ENCODE results near the gene AUH. TPM values are rescaled to one million over a fixed set of nuclear protein-coding genes. Genes with fewer than 3 reads are reported as not detected.

AUH gene
- total RNA-seq, 4 donors from 2014 or later: 37.1 to 59.9 (median 49.7) TPM

GRCh38 chr9:91341749-91342148 lies 20.0 kb downstream of the AUH start:
- H3K4me3 ChIP-seq: no peak overlapping the region
- no peaks in the 10 kb centered on the region for H3K9me3 ChIP-seq
- TF ChIP-seq POLR2A (IDR thresholded peaks at IDR 0.05) (no peak), CTCF (IDR thresholded peaks at IDR 0.05) (no peak)
- no peaks in the 10 kb centered on the region for H3K4me1 ChIP-seq
- no peak overlapping the region for H3K27ac ChIP-seq
- no peak for DNase-seq
- H3K36me3 ChIP-seq: peaks cover 0 to 39% (median 0%) of the 10 kb centered on the region in 3 donors
- no peaks in the 10 kb centered on the region for H3K27me3 ChIP-seq

DNA sequence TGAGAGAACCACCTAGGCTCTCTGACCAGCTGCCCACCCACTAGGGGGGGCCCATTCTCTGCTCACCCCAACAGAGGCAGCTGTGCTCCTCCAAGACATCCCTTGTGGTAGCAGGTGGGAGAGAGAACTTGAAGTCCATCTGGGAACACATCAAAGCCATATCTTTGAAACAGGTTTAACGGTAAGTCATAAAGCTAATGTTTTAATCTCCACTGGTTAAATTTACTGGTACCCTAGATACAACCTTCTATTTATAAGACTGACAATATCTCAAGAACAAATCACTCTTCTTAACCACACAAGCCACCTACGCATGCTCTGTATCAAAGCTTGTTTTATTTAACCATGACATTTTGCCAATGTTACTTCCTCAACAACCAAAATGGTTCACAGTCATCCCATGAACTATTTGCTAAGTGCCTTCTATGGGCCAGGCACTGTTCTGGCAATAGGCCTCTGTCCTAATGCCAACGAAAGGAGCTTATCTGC lies 20.4 kb downstream of the AUH start:
- no peak overlapping the region for H3K4me3 ChIP-seq
- DNase-seq: no peak
- H3K27ac ChIP-seq: no peak overlapping the region
- H3K27me3 ChIP-seq: no peaks in the 10 kb centered on the region
- no peaks in the 10 kb centered on the region for H3K9me3 ChIP-seq
- no peaks in the 10 kb centered on the region for H3K4me1 ChIP-seq
- TF ChIP-seq CTCF (IDR thresholded peaks at IDR 0.05) (no peak), POLR2A (IDR thresholded peaks at IDR 0.05) (no peak)
- H3K36me3 ChIP-seq: peaks cover 0 to 39% (median 0%) of the 10 kb centered on the region in 3 donors

DNA sequence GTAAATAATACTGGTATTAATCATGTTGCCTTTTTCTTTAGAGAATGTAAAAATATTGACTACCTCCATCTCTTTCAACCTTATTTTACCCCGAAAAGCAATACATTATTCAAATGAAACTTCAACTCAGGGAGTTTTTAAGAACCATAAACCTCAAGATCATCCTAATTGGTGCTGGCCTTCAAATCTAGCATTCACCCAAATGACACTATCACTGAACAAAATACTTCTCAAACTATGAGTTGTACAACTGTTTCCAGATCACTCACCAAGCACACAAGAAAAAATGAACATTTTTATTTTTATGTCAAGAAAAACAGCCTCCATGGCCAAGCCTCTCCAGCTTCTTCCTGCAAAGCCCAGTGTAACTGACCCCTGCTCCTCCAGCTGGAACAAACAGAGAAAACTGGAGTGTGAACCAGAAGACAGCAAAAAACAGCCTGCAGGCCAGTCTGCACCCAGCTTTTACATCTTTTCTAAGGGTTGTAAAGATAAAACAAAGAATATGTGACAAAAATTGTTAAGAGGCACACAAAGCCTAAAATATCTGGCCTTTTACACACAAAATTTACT lies 21.2 kb downstream of the AUH start:
- no peak overlapping the region for H3K4me3 ChIP-seq
- no peaks in the 10 kb centered on the region for H3K9me3 ChIP-seq
- H3K27ac ChIP-seq: no peak overlapping the region
- TF ChIP-seq CTCF (IDR thresholded peaks at IDR 0.05) (no peak), POLR2A (IDR thresholded peaks at IDR 0.05) (no peak)
- H3K36me3 ChIP-seq: peaks cover 0 to 39% (median 0%) of the 10 kb centered on the region in 3 donors
- H3K27me3 ChIP-seq: no peaks in the 10 kb centered on the region
- DNase-seq: no peak
- H3K4me1 ChIP-seq: no peaks in the 10 kb centered on the region

- no peaks in the 10 kb centered on the region for H3K4me1 ChIP-seq
- peaks cover 0 to 39% (median 0%) of the 10 kb centered on the region in 3 donors for H3K36me3 ChIP-seq
- H3K27me3 ChIP-seq: no peaks in the 10 kb centered on the region
- no peak for DNase-seq
- no peak overlapping the region for H3K27ac ChIP-seq
- no peak overlapping the region for H3K4me3 ChIP-seq
- no peaks in the 10 kb centered on the region for H3K9me3 ChIP-seq
- no peak for TF ChIP-seq CTCF (IDR thresholded peaks at IDR 0.05)
These were observed 23.0 kb downstream of the AUH start for GRCh38 chr9:91338681-91339080.

DNA sequence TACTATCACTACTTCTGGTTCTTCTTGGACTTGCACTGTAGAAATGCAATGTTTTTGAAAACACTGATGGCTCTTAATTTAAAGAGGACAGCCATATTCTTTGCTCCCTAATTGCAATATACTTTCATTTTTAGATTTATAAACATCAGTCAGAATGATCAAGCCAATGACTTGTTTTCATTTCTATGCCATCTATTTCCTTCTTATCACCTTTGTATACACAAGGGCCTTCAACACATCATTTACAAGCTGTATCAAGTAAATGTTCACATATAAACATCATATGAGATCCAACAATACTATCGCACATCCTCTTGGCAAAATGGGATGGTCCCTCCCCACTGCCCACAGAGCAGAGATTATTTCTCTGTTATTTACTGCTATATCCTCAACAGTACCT lies 24.9 kb downstream of the AUH start:
- H3K4me1 ChIP-seq: no peaks in the 10 kb centered on the region
- H3K36me3 ChIP-seq: peaks cover 0 to 32% (median 0%) of the 10 kb centered on the region in 3 donors
- TF ChIP-seq CTCF (IDR thresholded peaks at IDR 0.05) (no peak), POLR2A (IDR thresholded peaks at IDR 0.05) (no peak)
- H3K27ac ChIP-seq: no peak overlapping the region
- H3K9me3 ChIP-seq: no peaks in the 10 kb centered on the region
- H3K4me3 ChIP-seq: no peak overlapping the region
- no peaks in the 10 kb centered on the region for H3K27me3 ChIP-seq
- DNase-seq: no peak

GRCh38 chr9:91334053-91334452 lies 27.7 kb downstream of the AUH start:
- Histone ChIP-seq H3K36me3 (peaks cover 0 to 10% (median 0%) of the 10 kb centered on the region in 3 donors), H3K27ac (no peak overlapping the region), H3K4me3 (no peak overlapping the region), H3K4me1 (no peaks in the 10 kb centered on the region), H3K9me3 (no peaks in the 10 kb centered on the region), H3K27me3 (no peaks in the 10 kb centered on the region)
- TF ChIP-seq CTCF (IDR thresholded peaks at IDR 0.05) (no peak), POLR2A (IDR thresholded peaks at IDR 0.05) (no peak)
- DNase-seq: no peak

Data from Peyer's patch (tissue), 4 donors.